ENCODE results near the gene MAP3K21.

MAP3K21 gene

DNA sequence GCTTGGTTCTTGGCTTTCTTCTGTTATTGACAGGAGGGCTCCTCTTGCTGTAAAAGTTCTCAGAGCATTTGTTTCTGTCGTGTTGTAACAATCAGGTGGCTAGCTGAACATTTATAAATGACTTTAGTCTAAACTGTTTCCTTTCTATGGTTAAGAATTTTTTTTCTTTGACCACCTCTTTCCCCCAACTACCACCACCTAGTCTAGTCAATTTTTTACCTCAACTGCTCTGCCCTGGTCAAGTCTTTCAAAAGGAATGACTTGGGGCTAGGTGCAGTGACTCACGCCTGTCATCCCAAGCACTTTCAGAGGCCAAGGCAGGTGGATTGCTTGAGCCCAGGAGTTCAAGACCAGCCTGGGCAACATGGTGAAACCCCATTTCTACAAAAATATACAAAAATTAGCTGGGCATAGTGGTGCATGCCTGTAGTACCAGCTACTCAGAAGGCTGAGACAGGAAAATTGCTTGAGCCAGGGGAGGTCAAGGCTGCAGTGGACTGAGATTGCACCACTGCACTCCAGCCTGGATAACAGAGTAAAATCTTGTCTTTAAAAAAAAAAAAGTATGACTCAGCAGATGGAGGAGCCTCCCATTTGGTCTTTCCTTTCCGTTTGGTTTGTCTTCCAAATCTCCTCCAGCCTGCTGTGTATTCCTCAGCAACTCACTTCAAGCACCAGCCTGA is 40.7 kb downstream of the MAP3K21 start:
- DNase-seq (ENCODE audit: low read depth) = no peak
- no peak overlapping the region for H3K4me3 ChIP-seq (ENCODE audit: low read depth, low read length)
- TF ChIP-seq, protein P1, sequence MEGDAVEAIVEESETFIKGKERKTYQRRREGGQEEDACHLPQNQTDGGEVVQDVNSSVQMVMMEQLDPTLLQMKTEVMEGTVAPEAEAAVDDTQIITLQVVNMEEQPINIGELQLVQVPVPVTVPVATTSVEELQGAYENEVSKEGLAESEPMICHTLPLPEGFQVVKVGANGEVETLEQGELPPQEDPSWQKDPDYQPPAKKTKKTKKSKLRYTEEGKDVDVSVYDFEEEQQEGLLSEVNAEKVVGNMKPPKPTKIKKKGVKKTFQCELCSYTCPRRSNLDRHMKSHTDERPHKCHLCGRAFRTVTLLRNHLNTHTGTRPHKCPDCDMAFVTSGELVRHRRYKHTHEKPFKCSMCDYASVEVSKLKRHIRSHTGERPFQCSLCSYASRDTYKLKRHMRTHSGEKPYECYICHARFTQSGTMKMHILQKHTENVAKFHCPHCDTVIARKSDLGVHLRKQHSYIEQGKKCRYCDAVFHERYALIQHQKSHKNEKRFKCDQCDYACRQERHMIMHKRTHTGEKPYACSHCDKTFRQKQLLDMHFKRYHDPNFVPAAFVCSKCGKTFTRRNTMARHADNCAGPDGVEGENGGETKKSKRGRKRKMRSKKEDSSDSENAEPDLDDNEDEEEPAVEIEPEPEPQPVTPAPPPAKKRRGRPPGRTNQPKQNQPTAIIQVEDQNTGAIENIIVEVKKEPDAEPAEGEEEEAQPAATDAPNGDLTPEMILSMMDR (IDR thresholded peaks at IDR 0.05; ENCODE audit: low read depth, low read length, missing control alignments) = no peak

DNA sequence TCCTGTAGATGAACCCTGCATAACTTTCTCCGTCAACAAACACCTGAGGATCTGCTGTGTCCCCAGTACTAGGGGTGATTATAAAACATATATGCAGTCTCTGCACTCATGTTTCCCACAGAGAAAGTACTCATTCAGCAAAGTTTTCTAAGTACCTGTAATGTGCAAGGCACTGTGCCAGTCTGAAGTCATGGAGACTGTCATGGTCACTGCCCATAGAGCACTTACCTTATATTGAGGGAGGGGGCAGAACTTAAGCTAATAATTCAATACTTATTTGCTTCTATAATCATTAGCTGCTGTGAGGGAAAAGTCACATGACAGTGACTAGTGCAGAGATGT is 41.2 kb downstream of the MAP3K21 start:
- H3K4me3 ChIP-seq (ENCODE audit: low read depth, low read length) = no peak overlapping the region
- TF ChIP-seq, protein P1 (IDR thresholded peaks at IDR 0.05; ENCODE audit: low read depth, low read length, missing control alignments) = no peak
- no peak for DNase-seq (ENCODE audit: low read depth)

DNA sequence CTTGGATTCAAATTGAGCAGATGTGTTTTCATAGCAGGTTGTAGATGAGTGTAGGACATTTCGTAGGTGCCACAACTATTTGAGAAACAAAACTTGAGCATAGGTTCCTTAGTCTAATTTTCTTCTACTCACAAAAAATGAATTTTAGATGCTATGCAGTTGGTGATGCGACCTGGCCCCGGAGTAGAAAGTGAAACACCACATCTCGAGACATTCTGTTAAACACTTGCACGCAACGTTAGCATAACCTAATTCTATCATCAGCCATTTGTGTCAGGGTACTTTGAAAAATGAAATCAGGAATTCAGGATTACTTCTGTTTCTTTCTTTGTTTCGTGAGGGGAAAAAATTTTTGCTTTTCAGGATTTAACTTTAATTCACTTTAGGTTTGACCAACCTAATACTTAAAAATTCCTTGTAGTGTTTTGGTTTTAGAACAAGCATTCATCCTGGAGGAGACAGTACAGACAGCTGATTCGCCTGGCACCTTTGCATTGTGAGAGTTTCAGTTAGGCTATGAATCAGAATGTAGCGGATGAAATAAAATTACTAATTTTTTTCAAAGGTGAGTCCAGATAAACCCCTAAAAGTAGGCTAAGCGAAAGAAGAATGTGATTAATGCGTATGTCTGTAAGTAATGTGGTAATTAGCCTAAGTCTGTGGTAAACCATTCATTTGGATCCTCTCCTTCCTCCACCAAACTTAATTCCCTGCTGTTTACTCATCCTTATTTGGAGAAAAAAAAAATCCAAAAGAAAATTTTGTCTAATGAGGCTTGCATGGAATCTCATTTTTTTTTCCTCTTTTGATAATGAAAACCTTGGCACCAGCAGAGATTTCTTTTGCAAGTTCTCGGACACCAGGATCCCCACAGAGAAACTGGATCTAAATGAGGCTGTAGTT is 44.9 kb downstream of the MAP3K21 start:
- no peak overlapping the region for H3K4me3 ChIP-seq (ENCODE audit: low read depth, low read length)
- DNase-seq (ENCODE audit: low read depth) = no peak
- TF ChIP-seq, protein P1 (IDR thresholded peaks at IDR 0.05; ENCODE audit: low read depth, low read length, missing control alignments) = no peak

DNA sequence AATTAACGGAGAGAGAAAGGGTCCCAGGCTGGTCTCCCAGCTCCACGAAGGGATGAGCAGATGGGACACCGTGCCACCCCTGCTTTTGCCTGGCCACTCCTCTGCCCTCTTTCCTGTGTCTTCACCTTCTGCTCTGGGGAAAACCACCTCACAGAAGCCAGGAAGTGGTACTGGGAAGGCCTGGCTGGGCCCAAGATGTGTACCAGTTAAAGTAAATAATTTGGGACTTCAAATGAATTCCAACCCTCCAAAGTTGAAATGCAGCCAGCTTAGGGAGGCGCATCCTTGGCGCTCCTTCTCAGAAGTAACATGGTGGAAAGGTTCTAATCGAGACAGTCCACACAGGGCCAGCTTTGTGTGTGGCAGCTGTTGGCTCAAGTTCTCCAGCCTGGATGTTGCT is 45.7 kb downstream of the MAP3K21 start:
- DNase-seq (ENCODE audit: low read depth) = no peak
- TF ChIP-seq, protein P1 (IDR thresholded peaks at IDR 0.05; ENCODE audit: low read depth, low read length, missing control alignments) = no peak
- no peak overlapping the region for H3K4me3 ChIP-seq (ENCODE audit: low read depth, low read length)

DNA sequence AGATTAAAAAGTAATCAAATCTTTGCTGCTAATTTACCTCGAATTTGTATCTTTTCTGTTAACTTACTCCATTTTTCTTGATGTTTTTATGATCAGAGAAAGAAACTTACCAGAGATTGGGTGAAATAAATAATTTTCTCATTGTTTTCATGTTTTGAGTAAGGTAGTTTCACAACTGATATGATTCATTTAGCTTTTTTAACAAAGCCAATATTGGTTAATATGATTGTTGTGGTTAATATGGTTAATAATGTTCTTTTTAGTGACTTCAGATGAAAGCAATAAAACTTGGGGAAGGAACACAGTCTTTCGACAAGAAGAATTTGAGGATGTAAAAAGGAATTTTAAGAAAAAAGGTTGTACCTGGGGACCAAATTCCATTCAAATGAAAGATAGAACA is 48.1 kb downstream of the MAP3K21 start:
- H3K4me3 ChIP-seq (ENCODE audit: low read depth, low read length) = no peak overlapping the region
- no peak for DNase-seq (ENCODE audit: low read depth)
- TF ChIP-seq, protein P1 (IDR thresholded peaks at IDR 0.05; ENCODE audit: low read depth, low read length, missing control alignments) = no peak

DNA sequence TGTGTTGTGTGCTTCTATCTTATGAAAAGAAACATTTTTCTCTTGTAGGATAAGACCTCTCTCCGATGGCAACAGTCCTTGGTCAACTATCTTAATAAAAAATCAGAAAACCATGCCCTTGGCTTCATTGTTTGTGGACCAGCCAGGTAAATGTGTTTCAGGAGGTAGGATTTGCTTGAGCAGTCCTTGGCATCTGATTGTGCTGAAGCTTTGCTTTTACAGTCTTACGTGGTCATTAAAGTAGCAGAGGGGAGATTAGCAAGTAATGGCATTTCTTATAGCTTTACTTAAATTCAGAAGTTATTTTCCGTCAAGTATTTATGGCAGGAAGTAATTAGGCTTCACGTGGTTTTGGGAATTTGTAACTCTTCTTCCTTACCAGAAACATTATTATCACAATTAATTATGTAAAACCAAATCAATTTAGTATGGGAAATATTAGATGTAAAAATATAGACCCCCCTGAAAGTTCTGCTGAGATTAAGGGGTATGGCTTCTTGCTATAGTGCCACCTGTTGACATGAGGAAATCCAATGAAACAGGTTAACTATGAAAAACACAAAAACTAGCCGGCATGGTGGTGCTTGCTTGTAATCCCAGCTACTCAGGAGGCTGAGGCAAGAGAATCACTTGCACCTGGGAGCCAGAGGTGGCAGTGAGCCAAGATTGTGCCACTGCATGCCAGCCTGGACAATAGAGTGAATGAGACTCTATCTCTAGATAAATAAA is 49.0 kb downstream of the MAP3K21 start:
- TF ChIP-seq, protein P1 (IDR thresholded peaks at IDR 0.05; ENCODE audit: low read depth, low read length, missing control alignments) = no peak
- no peak overlapping the region for H3K4me3 ChIP-seq (ENCODE audit: low read depth, low read length)
- no peak for DNase-seq (ENCODE audit: low read depth)
